ENCODE results near the gene ATP6V1B1. TPM values are rescaled to one million over a fixed set of nuclear protein-coding genes. Genes with fewer than 3 reads are reported as not detected.

Gene ATP6V1B1
- total and polyA plus RNA-seq, 2 of the 4 experiments (the other 2 are of a cell fraction) = 1.3 TPM; not detected in 1

GRCh38 chr2:70928366-70928765 lies 7.3 kb upstream of the ATP6V1B1 start:
- Histone ChIP-seq H2AFZ (replicated peaks; ENCODE audit: low read length, poor library complexity) (no peak overlapping the region), H3K9me1 (ENCODE audit: insufficient read depth, low read length) (no peaks in the 10 kb centered on the region), H4K91ac (ENCODE audit: insufficient read depth, low read depth, low read length) (no peak overlapping the region), H3K9ac (ENCODE audit: low read depth, low read length) (no peak overlapping the region), H3K14ac (replicated peaks; ENCODE audit: low read depth, low read length) (no peak overlapping the region), H4K20me1 (ENCODE audit: insufficient read depth, low read length) (no peaks in the 10 kb centered on the region), H3K18ac (ENCODE audit: low read depth, low read length) (no peak overlapping the region), H2AK5ac (ENCODE audit: low read depth, low read length) (no peak overlapping the region), H2BK20ac (ENCODE audit: low read depth, low read length) (no peak overlapping the region), H2BK5ac (ENCODE audit: low read depth, low read length, poor library complexity, severe bottlenecking) (no peak overlapping the region), H4K5ac (ENCODE audit: low read depth, low read length) (no peak overlapping the region), H3K4ac (ENCODE audit: low read depth, low read length) (no peak overlapping the region), H2AK9ac (replicated peaks; ENCODE audit: low read depth, low read length, poor library complexity) (no peak overlapping the region), H4K8ac (ENCODE audit: low read depth in 2 of 2, low read length in 2 of 2) (no peak overlapping the region), H3K36me3 (ENCODE audit: control insufficient read depth, insufficient read depth, low read length) (no peaks in the 10 kb centered on the region; the same call in 1 of the 2 replicates), H3K56ac (ENCODE audit: extremely low read depth, insufficient read depth, low read length) (no peak overlapping the region), H3K23ac (ENCODE audit: low read depth, low read length) (no peak overlapping the region), H3K4me2 (ENCODE audit: low read depth, low read length) (no peak overlapping the region), H3K79me1 (ENCODE audit: low read depth in 1 of 2, low read length in 2 of 2) (no peaks in the 10 kb centered on the region), H3K4me3 (ENCODE audit: insufficient read depth, low read depth, low read length) (no peak overlapping the region), H2BK120ac (ENCODE audit: low read depth, low read length) (no peak overlapping the region), H3K27ac (ENCODE audit: insufficient read depth, low read length) (no peak overlapping the region), H3K9me3 (ENCODE audit: control insufficient read depth, insufficient read depth, low read length) (no peaks in the 10 kb centered on the region), H3K27me3 (ENCODE audit: control insufficient read depth, insufficient read depth, low read length) (no peaks in the 10 kb centered on the region; the same call in 1 of the 2 replicates), H3K4me1 (ENCODE audit: control insufficient read depth, insufficient read depth, low read length) (no peaks in the 10 kb centered on the region), H2BK15ac (ENCODE audit: low read depth, low read length) (no peak overlapping the region)
- CTCF ChIA-PET = interaction anchor here (1.1 kb wide), 1 partner anchor 20 kb away, joined by 4 read pairs; no protein-coding TSS in a partner anchor
- WGBS, 2 experiments (ENCODE audit: extremely low coverage in 2 of 2, insufficient read length in 1 of 2) = no CpG with 5 or more reads among the region's 5 CpGs
- in situ Hi-C loops (cut with MboI; ENCODE audit: low sequenced_read_pairs) (no loop called here), intact Hi-C loops (cut with micrococcal nuclease) (no loop called here), dilution Hi-C loops (cut with HindIII; ENCODE audit: low sequenced_read_pairs, unreplicated experiment) (no loop called here)
- ATAC-seq (ENCODE audit: low read depth) = no peak
- BruUV-seq (replicated peaks) = no TSS peak
- TF ChIP-seq RCOR1 (IDR thresholded peaks at IDR 0.05; ENCODE audit: insufficient replicate concordance, low read length) (no peak), RAD21 (IDR thresholded peaks at IDR 0.05; ENCODE audit: low read length) (no peak), RFX5 (IDR thresholded peaks at IDR 0.05; ENCODE audit: low read depth, low read length) (no peak), NFE2L2 (IDR thresholded peaks at IDR 0.05; ENCODE audit: low read depth, low read length) (no peak), CHD1 (IDR thresholded peaks at IDR 0.05; ENCODE audit: low read depth, low read length) (no peak), SMC3 (IDR thresholded peaks at IDR 0.05; ENCODE audit: low read depth, low read length) (no peak), FOS (IDR thresholded peaks at IDR 0.05; ENCODE audit: low read depth, low read length) (no peak), MAFK (IDR thresholded peaks at IDR 0.05; ENCODE audit: low read depth, low read length) (no peak), MAZ (IDR thresholded peaks at IDR 0.05; ENCODE audit: borderline replicate concordance, low read depth, low read length) (no peak), CEBPB (IDR thresholded peaks at IDR 0.05; ENCODE audit: low read depth, low read length) (no peak), BHLHE40 (IDR thresholded peaks at IDR 0.05; ENCODE audit: low read depth, low read length) (no peak), POLR2A (IDR thresholded peaks at IDR 0.05; ENCODE audit: low read depth, low read length) (no peak), MXI1 (IDR thresholded peaks at IDR 0.05; ENCODE audit: borderline replicate concordance, low read depth, low read length) (no peak)
- TF ChIP-seq, protein P1, sequence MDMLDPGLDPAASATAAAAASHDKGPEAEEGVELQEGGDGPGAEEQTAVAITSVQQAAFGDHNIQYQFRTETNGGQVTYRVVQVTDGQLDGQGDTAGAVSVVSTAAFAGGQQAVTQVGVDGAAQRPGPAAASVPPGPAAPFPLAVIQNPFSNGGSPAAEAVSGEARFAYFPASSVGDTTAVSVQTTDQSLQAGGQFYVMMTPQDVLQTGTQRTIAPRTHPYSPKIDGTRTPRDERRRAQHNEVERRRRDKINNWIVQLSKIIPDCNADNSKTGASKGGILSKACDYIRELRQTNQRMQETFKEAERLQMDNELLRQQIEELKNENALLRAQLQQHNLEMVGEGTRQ (IDR thresholded peaks at IDR 0.05; ENCODE audit: low read depth, low read length) = no peak
- TF ChIP-seq, protein P2, sequence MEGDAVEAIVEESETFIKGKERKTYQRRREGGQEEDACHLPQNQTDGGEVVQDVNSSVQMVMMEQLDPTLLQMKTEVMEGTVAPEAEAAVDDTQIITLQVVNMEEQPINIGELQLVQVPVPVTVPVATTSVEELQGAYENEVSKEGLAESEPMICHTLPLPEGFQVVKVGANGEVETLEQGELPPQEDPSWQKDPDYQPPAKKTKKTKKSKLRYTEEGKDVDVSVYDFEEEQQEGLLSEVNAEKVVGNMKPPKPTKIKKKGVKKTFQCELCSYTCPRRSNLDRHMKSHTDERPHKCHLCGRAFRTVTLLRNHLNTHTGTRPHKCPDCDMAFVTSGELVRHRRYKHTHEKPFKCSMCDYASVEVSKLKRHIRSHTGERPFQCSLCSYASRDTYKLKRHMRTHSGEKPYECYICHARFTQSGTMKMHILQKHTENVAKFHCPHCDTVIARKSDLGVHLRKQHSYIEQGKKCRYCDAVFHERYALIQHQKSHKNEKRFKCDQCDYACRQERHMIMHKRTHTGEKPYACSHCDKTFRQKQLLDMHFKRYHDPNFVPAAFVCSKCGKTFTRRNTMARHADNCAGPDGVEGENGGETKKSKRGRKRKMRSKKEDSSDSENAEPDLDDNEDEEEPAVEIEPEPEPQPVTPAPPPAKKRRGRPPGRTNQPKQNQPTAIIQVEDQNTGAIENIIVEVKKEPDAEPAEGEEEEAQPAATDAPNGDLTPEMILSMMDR (conservative IDR thresholded peaks at IDR 0.05; ENCODE audit: low read depth, low read length) = no peak
- TF ChIP-seq, protein P3, sequence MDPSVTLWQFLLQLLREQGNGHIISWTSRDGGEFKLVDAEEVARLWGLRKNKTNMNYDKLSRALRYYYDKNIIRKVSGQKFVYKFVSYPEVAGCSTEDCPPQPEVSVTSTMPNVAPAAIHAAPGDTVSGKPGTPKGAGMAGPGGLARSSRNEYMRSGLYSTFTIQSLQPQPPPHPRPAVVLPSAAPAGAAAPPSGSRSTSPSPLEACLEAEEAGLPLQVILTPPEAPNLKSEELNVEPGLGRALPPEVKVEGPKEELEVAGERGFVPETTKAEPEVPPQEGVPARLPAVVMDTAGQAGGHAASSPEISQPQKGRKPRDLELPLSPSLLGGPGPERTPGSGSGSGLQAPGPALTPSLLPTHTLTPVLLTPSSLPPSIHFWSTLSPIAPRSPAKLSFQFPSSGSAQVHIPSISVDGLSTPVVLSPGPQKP (IDR thresholded peaks at IDR 0.05; ENCODE audit: borderline replicate concordance, low read depth, low read length) = no peak
- no peak for DNase-seq
- POLR2A ChIA-PET (ENCODE audit: unreplicated experiment) = no interaction called here

Measured in IMR-90 (cell line).